Measurements from ENCODE around the gene USP9X.
A peak's percentile ranks its signal among the peaks of the same experiment; 100 is the strongest.
"Not testable (repeated sequence)": the region's sequence is repeated elsewhere in the genome, so short reads cannot be mapped to it uniquely, and the experiment has no call there.

The USP9X gene

GRCh38 chrX:41276661-41277506, 191.6 kb downstream of the USP9X start:
- Histone ChIP-seq H3F3A (ENCODE audit: insufficient read depth) (no peaks in the 10 kb centered on the region), H3K79me2 (ENCODE audit: insufficient read depth, low read length) (no peaks in the 10 kb centered on the region), H3K27ac (ENCODE audit: low read depth, low read length) (no peak overlapping the region), H2AFZ (ENCODE audit: low read depth, low read length, severe bottlenecking) (peak overlapping the region; percentile 93), H3K4me2 (ENCODE audit: low read depth, low read length, poor library complexity, severe bottlenecking) (peak overlapping the region; percentile 58), H3K9me3 (ENCODE audit: insufficient read depth, low read length) (no peaks in the 10 kb centered on the region), H3K9me2 (replicated peaks; ENCODE audit: insufficient read depth, low read length) (no peaks in the 10 kb centered on the region), H3K9ac (ENCODE audit: low read length) (peak overlapping the region; percentile 33; the same call in 1 of the 2 replicates), H3K4me3 (ENCODE audit: insufficient read depth, low read length, poor library complexity, severe bottlenecking) (no peak overlapping the region), H3K36me3 (ENCODE audit: low read length) (no peaks in the 10 kb centered on the region), H3K27me3 (ENCODE audit: low read length) (no peaks in the 10 kb centered on the region), H4K20me1 (ENCODE audit: low read depth, low read length) (no peaks in the 10 kb centered on the region)
- TF ChIP-seq CTCF (IDR thresholded peaks at IDR 0.05; ENCODE audit: insufficient read depth, low read length, poor library complexity, severe bottlenecking) = no peak
- no peak for TF ChIP-seq EZH2phosphoT487 (conservative IDR thresholded peaks at IDR 0.05; ENCODE audit: low read length)

DNA sequence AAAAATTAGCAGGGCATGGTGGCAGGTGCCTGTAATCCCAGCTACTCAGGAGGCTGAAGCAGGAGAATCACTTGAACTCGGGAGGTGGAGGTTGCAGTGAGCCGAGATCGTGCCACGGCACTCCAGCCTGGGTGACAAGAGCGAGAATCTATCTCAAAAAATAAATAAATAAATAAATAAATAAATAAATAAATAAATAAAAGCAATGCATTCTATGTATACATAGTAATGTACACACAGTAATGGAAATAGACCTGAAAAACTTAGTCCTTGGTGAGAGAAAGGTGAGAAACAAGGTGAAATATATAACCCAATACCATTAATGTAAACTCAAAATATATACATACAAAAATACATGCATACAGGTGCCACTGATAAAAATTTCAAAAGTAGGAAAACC, 197.1 kb downstream of the USP9X start:
- not testable (repeated sequence) for H3K27me3 ChIP-seq (ENCODE audit: low read length); H3K4me2 ChIP-seq (ENCODE audit: low read depth, low read length, poor library complexity, severe bottlenecking); H3K36me3 ChIP-seq (ENCODE audit: low read length); H3K79me2 ChIP-seq (ENCODE audit: insufficient read depth, low read length); H2AFZ ChIP-seq (ENCODE audit: low read depth, low read length, severe bottlenecking); H3K9ac ChIP-seq (ENCODE audit: low read length); H3K4me3 ChIP-seq (ENCODE audit: insufficient read depth, low read length, poor library complexity, severe bottlenecking); H3K9me3 ChIP-seq (ENCODE audit: insufficient read depth, low read length); H3K9me2 ChIP-seq (replicated peaks; ENCODE audit: insufficient read depth, low read length); H4K20me1 ChIP-seq (ENCODE audit: low read depth, low read length); H3K27ac ChIP-seq (ENCODE audit: low read depth, low read length); H3F3A ChIP-seq (ENCODE audit: insufficient read depth)

GRCh38 chrX:41285928-41286327, 200.7 kb downstream of the USP9X start:
- not testable (repeated sequence) for H3K4me3 ChIP-seq (ENCODE audit: insufficient read depth, low read length, poor library complexity, severe bottlenecking); H4K20me1 ChIP-seq (ENCODE audit: low read depth, low read length); H3K9ac ChIP-seq (ENCODE audit: low read length); H3K9me3 ChIP-seq (ENCODE audit: insufficient read depth, low read length); H3K9me2 ChIP-seq (replicated peaks; ENCODE audit: insufficient read depth, low read length); H3F3A ChIP-seq (ENCODE audit: insufficient read depth); H3K4me2 ChIP-seq (ENCODE audit: low read depth, low read length, poor library complexity, severe bottlenecking); H3K36me3 ChIP-seq (ENCODE audit: low read length); H3K79me2 ChIP-seq (ENCODE audit: insufficient read depth, low read length); H3K27ac ChIP-seq (ENCODE audit: low read depth, low read length); H2AFZ ChIP-seq (ENCODE audit: low read depth, low read length, severe bottlenecking); H3K27me3 ChIP-seq (ENCODE audit: low read length)
